ENCODE data around the gene BAIAP2. TPM values are rescaled to one million over a fixed set of nuclear protein-coding genes. Genes with fewer than 3 reads are reported as not detected.

BAIAP2 gene
- total and polyA plus RNA-seq, 2 of the 13 experiments (the other 11 are each of a cell fraction or from before 2014, with no cell fraction given), result 22.5 to 24.0 TPM

DNA sequence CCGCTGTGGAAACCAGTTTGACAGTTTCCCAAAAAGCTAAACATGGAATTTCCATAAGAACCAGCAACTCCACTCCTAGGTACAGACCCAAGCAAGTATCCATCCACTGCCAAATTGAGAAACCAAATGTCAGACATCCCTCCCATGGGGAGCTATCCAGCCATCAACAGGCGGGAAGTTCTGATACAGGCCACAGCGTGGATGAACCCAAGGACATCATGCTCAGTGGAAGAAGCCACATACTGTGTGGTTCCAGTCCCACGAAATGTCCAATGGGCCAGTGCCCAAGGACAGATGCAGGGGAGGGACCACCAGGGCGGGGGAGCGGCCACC, 12.6 kb upstream of the BAIAP2 start:
- intact Hi-C loops (cut with micrococcal nuclease; ENCODE audit: unreplicated experiment), result no loop called here
- in situ Hi-C loops (cut with HindIII; ENCODE audit: extremely low pct_ligation_motif_present, low pct_unique_long_range_greater_than_20kb), result no loop called here
- Histone ChIP-seq H3K4me2 (ENCODE audit: low read depth, low read length) (no peak overlapping the region), H4K20me1 (ENCODE audit: insufficient read depth, low read length) (no peaks in the 10 kb centered on the region), H3K36me3 (replicated peaks in 1 of 2; ENCODE audit: control insufficient read depth in 1 of 2, insufficient read depth in 2 of 2, low read length in 2 of 2) (no peaks in the 10 kb centered on the region), H3K4me3 (replicated peaks in 1 of 3; ENCODE audit: insufficient read depth in 1 of 3, low read depth in 2 of 3, low read length in 3 of 3) (no peak overlapping the region), H3K4me1 (ENCODE audit: insufficient read depth, low read length) (peaks cover 92% of the 10 kb centered on the region), H3K9me3 (ENCODE audit: low read length) (no peaks in the 10 kb centered on the region), H2AFZ (ENCODE audit: low read length) (no peak overlapping the region), H3K9ac (ENCODE audit: insufficient read depth, low read depth, low read length) (no peak overlapping the region), H3K79me2 (ENCODE audit: insufficient read depth, low read length) (no peaks in the 10 kb centered on the region), H3K27me3 (ENCODE audit: control insufficient read depth in 1 of 2, insufficient read depth in 2 of 2, low read length in 2 of 2) (peaks cover 13 to 64% of the 10 kb centered on the region in 2 experiments; a peak in 4 of 5 replicates), H3K27ac (ENCODE audit: extremely low read length, insufficient read depth, low read length) (no peak overlapping the region)
- ChIA-PET POLR2A (no interaction called here), CTCF (ENCODE audit: low intra/inter-chr PET ratio, low total read pairs) (interaction anchor here (4.3 kb wide), 1 partner anchor 80 kb away, joined by 83 read pairs; no protein-coding TSS in a partner anchor)
- WGBS (ENCODE audit: low lambda C conversion rate), result 58% methylated on average over 6 of the region's 6 CpGs
- no TSS peak for BruUV-seq (replicated peaks)
- ATAC-seq (no peak), DNase-seq (ENCODE audit: low spot score) (no peak), FAIRE-seq (no peak)
- TF ChIP-seq BCL6 (CRISPR knock-in tag; IDR thresholded peaks at IDR 0.05), result no peak
- TF ChIP-seq, protein P1, sequence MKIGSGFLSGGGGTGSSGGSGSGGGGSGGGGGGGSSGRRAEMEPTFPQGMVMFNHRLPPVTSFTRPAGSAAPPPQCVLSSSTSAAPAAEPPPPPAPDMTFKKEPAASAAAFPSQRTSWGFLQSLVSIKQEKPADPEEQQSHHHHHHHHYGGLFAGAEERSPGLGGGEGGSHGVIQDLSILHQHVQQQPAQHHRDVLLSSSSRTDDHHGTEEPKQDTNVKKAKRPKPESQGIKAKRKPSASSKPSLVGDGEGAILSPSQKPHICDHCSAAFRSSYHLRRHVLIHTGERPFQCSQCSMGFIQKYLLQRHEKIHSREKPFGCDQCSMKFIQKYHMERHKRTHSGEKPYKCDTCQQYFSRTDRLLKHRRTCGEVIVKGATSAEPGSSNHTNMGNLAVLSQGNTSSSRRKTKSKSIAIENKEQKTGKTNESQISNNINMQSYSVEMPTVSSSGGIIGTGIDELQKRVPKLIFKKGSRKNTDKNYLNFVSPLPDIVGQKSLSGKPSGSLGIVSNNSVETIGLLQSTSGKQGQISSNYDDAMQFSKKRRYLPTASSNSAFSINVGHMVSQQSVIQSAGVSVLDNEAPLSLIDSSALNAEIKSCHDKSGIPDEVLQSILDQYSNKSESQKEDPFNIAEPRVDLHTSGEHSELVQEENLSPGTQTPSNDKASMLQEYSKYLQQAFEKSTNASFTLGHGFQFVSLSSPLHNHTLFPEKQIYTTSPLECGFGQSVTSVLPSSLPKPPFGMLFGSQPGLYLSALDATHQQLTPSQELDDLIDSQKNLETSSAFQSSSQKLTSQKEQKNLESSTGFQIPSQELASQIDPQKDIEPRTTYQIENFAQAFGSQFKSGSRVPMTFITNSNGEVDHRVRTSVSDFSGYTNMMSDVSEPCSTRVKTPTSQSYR (CRISPR knock-in tag; IDR thresholded peaks at IDR 0.05; ENCODE audit: borderline replicate concordance), result no peak
- TF ChIP-seq ZSCAN20 (CRISPR knock-in tag; IDR thresholded peaks at IDR 0.05; ENCODE audit: borderline replicate concordance), result no peak

DNA sequence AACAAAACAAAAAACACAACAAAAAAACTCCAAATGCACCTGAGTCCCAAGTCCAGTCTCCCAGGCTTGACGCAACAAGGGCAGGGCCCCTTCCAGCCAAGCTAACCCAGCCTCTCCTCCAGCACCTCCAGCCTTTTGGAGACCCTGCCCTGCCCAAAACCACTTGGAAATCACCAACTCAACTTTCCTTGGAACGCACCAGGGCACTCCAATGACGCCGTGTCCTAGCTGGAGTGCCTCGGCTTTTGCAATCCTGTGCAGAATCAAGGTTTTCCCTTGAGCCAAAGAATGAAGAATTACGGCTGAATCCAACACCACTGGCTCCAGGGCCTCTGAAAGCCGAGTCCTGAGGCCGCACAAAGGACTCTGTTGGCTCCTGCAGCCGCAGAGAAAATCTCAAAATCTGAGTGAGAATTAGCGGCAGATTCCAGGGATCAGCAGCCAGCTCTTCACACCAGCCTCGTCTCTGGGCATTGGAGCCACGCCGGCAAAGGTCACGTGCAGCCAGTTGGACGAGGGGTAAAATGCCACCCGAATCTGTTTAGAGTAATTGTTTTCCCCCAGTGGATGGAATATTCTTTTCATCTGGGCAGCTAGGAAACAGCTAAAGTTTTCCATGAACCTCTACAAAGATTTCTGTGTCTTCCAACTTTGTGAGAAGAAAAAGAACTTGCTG, 9.7 kb upstream of the BAIAP2 start:
- peak overlapping the region; percentile 70 for H3K4me2 ChIP-seq (ENCODE audit: low read depth, low read length)
- H3K9ac ChIP-seq (ENCODE audit: insufficient read depth, low read depth, low read length), result no peak overlapping the region
- in situ Hi-C loops (cut with HindIII; ENCODE audit: extremely low pct_ligation_motif_present, low pct_unique_long_range_greater_than_20kb), result no loop called here
- H3K27ac ChIP-seq (ENCODE audit: extremely low read length, insufficient read depth, low read length), result no peak overlapping the region
- intact Hi-C loops (cut with micrococcal nuclease; ENCODE audit: unreplicated experiment), result no loop called here
- no peak for DNase-seq (ENCODE audit: low spot score)
- no TSS peak for BruUV-seq (replicated peaks)
- peak; percentile 7; the same call in 1 of the 3 replicates for ATAC-seq
- ChIA-PET POLR2A (interaction anchor here (1.2 to 1.6 kb wide), 7 partner anchors 8 to 214 kb away, joined by 3 to 7 read pairs (median 5); partner anchors contain the start of genes BAIAP2 and NDUFAF8), CTCF (ENCODE audit: low intra/inter-chr PET ratio, low total read pairs) (interaction anchor here (4.3 kb wide), 1 partner anchor 77 kb away, joined by 83 read pairs; no protein-coding TSS in a partner anchor)
- H3K4me1 ChIP-seq (ENCODE audit: insufficient read depth, low read length), result peaks cover 78% of the 10 kb centered on the region
- H3K27me3 ChIP-seq (ENCODE audit: control insufficient read depth in 1 of 2, insufficient read depth in 2 of 2, low read length in 2 of 2), result peaks cover 19 to 59% of the 10 kb centered on the region in 2 experiments; a peak in 4 of 5 replicates
- H3K36me3 ChIP-seq (replicated peaks in 1 of 2; ENCODE audit: control insufficient read depth in 1 of 2, insufficient read depth in 2 of 2, low read length in 2 of 2), result no peaks in the 10 kb centered on the region
- H3K9me3 ChIP-seq (ENCODE audit: low read length), result no peaks in the 10 kb centered on the region
- peak overlapping the region in 2 of 3 experiments; percentile 14 to 46; a peak in 3 of 6 replicates for H3K4me3 ChIP-seq (replicated peaks in 1 of 3; ENCODE audit: insufficient read depth in 1 of 3, low read depth in 2 of 3, low read length in 3 of 3)
- WGBS (ENCODE audit: low lambda C conversion rate), result 17% methylated on average over 15 of the region's 16 CpGs
- H4K20me1 ChIP-seq (ENCODE audit: insufficient read depth, low read length), result no peaks in the 10 kb centered on the region
- FAIRE-seq, result no peak
- no peaks in the 10 kb centered on the region for H3K79me2 ChIP-seq (ENCODE audit: insufficient read depth, low read length)
- H2AFZ ChIP-seq (ENCODE audit: low read length), result no peak overlapping the region
- TF ChIP-seq ZBTB7A (CRISPR knock-in tag; IDR thresholded peaks at IDR 0.05) (no peak), ZNF850 (CRISPR knock-in tag; conservative IDR thresholded peaks at IDR 0.05) (no peak), TAF15 (IDR thresholded peaks at IDR 0.05; ENCODE audit: low read depth, low read length, poor library complexity, severe bottlenecking) (no peak), ZNF253 (CRISPR knock-in tag; IDR thresholded peaks at IDR 0.05; ENCODE audit: borderline replicate concordance) (no peak)
- TF ChIP-seq, protein P2, sequence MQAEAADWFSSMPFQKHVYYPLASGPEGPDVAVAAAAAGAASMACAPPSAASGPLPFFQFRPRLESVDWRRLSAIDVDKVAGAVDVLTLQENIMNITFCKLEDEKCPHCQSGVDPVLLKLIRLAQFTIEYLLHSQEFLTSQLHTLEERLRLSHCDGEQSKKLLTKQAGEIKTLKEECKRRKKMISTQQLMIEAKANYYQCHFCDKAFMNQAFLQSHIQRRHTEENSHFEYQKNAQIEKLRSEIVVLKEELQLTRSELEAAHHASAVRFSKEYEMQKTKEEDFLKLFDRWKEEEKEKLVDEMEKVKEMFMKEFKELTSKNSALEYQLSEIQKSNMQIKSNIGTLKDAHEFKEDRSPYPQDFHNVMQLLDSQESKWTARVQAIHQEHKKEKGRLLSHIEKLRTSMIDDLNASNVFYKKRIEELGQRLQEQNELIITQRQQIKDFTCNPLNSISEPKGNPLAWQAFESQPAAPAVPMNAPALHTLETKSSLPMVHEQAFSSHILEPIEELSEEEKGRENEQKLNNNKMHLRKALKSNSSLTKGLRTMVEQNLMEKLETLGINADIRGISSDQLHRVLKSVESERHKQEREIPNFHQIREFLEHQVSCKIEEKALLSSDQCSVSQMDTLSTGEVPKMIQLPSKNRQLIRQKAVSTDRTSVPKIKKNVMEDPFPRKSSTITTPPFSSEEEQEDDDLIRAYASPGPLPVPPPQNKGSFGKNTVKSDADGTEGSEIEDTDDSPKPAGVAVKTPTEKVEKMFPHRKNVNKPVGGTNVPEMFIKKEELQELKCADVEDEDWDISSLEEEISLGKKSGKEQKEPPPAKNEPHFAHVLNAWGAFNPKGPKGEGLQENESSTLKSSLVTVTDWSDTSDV (CRISPR knock-in tag; IDR thresholded peaks at IDR 0.05), result no peak
